Mesenteric fat pad (tissue), 1 donor: ENCODE data around the gene POM121L12. TPM values are rescaled to one million over a fixed set of nuclear protein-coding genes. Genes with fewer than 3 reads are reported as not detected.

Experiments used
- DNase-seq: peaks from one replicate; pipeline ENCODE4 v3.0.0-alpha.2; 2020; ENCODE audit warnings: low spot score
- long read RNA-seq: library from polyadenylated mRNA; unstranded; transcript quantifications from one replicate; pipeline ENCODE4 v2.0.0, GENCODE V29; 2020
- total RNA-seq: library from RNA; stranded (reverse); fragmentation: NEBNext Ultra II Directional; extraction: Animal tissue kit (Norgen Biotek cat#: 25700); gene quantifications from one replicate; pipeline ENCODE4 v1.2.1, GENCODE V29; 2021
- donor health status: DM: yes; HTN: yes; CAD: no.

Gene POM121L12
- not detected for total RNA-seq
- long read RNA-seq = 0 reads

- DNase-seq = no peak
These were observed at the start of gene POM121L12 for GRCh38 chr7:53035499-53036412. Gene POM121L12, plus strand, starts transcription at chr7:53035633. Its CDS starts 39 bp downstream, at chr7:53035672.

GRCh38 chr7:52992001-52992400, 43.4 kb upstream of the POM121L12 start:
- DNase-seq = no peak

GRCh38 chr7:52992479-52993162, 42.8 kb upstream of the POM121L12 start:
- DNase-seq = no peak

GRCh38 chr7:52995676-52996075, 39.8 kb upstream of the POM121L12 start:
- DNase-seq = no peak

- DNase-seq = no peak
These were observed 34.2 kb upstream of the POM121L12 start for GRCh38 chr7:53001221-53001620.

- no peak for DNase-seq
These were observed 33.0 kb upstream of the POM121L12 start for GRCh38 chr7:53002389-53002788.

GRCh38 chr7:53003653-53004445, 31.6 kb upstream of the POM121L12 start:
- no peak for DNase-seq

- no peak for DNase-seq
These were observed 21.5 kb upstream of the POM121L12 start for GRCh38 chr7:53013925-53014324.

GRCh38 chr7:53015463-53015862, 20.0 kb upstream of the POM121L12 start:
- DNase-seq = no peak

GRCh38 chr7:53022893-53023292, 12.5 kb upstream of the POM121L12 start:
- DNase-seq = no peak

GRCh38 chr7:53048638-53049037, 13.2 kb downstream of the POM121L12 start:
- no peak for DNase-seq

- DNase-seq = no peak
These were observed 15.0 kb downstream of the POM121L12 start for GRCh38 chr7:53050433-53050832.

GRCh38 chr7:53059591-53059990, 24.2 kb downstream of the POM121L12 start:
- DNase-seq = no peak

GRCh38 chr7:53060066-53060465, 24.6 kb downstream of the POM121L12 start:
- no peak for DNase-seq

- no peak for DNase-seq
These were observed 27.4 kb downstream of the POM121L12 start for GRCh38 chr7:53062796-53063195.

GRCh38 chr7:53068673-53069072, 33.2 kb downstream of the POM121L12 start:
- DNase-seq = no peak

GRCh38 chr7:53070883-53071282, 35.5 kb downstream of the POM121L12 start:
- no peak for DNase-seq
